HG02623 (cell line): ENCODE results near the gene VCAM1.
"Not testable (repeated sequence)": the region's sequence is repeated elsewhere in the genome, so short reads cannot be mapped to it uniquely, and the experiment has no call there.

Experiments used
- ATAC-seq: cut with Tn5 transposase; IDR thresholded peaks from one replicate; pipeline ENCODE4 v1.9.1; 2021; ENCODE audit warnings: moderate library complexity; ENCODE audit not compliant: unreplicated experiment

Gene VCAM1, protein sequence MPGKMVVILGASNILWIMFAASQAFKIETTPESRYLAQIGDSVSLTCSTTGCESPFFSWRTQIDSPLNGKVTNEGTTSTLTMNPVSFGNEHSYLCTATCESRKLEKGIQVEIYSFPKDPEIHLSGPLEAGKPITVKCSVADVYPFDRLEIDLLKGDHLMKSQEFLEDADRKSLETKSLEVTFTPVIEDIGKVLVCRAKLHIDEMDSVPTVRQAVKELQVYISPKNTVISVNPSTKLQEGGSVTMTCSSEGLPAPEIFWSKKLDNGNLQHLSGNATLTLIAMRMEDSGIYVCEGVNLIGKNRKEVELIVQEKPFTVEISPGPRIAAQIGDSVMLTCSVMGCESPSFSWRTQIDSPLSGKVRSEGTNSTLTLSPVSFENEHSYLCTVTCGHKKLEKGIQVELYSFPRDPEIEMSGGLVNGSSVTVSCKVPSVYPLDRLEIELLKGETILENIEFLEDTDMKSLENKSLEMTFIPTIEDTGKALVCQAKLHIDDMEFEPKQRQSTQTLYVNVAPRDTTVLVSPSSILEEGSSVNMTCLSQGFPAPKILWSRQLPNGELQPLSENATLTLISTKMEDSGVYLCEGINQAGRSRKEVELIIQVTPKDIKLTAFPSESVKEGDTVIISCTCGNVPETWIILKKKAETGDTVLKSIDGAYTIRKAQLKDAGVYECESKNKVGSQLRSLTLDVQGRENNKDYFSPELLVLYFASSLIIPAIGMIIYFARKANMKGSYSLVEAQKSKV

DNA sequence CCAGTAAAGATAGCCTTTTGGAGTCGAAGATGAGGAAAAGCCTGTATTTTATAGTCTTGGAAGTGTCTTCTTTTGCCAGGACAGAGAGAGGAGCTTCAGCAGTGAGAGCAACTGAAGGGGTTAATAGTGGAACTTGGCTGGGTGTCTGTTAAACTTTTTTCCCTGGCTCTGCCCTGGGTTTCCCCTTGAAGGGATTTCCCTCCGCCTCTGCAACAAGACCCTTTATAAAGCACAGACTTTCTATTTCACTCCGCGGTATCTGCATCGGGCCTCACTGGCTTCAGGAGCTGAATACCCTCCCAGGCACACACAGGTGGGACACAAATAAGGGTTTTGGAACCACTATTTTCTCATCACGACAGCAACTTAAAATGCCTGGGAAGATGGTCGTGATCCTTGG, at the start of gene VCAM1:
Gene VCAM1 (plus strand): TSS at position 253 of the 400 bp plus-strand sequence. CDS start 119 bp downstream, at position 372.
- no peak for ATAC-seq

DNA sequence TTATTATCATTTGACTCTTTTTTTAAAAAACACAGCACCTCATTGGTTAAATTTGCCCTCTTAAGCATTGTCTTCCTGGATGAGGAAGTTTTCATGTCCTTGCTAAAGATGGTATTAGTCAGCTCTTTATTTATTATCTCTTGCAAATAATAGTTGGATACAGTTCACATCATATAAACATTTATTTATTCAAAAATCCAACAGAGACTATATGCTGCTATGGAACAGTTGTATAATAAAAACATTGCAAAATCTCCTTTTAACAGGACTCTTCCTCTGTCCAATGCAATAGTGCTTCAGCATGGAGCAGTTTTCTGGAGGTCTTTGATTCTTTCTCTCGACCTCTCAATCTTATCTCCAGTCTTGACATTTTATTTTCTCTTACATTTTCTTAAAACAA, 49.5 kb upstream of the VCAM1 start:
- ATAC-seq, result no peak

DNA sequence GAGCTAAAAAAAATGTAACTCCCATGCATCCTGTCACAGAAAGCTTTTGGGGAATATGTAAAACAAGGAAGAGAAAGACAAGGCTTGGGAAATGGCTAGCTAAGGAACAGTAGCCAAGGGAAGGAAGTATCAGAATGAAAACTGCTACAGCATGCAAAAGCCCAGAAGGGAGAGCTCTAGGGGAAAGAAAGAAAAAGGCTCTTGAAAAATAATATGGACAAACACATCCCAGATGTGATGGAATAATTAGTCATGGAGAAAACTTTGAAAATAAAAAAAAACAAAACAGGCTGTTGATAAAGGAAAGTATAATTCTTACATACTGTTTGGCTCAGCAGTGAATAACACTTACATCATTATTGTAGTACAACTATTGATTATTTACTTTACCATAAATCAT, 47.9 kb upstream of the VCAM1 start:
- no peak for ATAC-seq

DNA sequence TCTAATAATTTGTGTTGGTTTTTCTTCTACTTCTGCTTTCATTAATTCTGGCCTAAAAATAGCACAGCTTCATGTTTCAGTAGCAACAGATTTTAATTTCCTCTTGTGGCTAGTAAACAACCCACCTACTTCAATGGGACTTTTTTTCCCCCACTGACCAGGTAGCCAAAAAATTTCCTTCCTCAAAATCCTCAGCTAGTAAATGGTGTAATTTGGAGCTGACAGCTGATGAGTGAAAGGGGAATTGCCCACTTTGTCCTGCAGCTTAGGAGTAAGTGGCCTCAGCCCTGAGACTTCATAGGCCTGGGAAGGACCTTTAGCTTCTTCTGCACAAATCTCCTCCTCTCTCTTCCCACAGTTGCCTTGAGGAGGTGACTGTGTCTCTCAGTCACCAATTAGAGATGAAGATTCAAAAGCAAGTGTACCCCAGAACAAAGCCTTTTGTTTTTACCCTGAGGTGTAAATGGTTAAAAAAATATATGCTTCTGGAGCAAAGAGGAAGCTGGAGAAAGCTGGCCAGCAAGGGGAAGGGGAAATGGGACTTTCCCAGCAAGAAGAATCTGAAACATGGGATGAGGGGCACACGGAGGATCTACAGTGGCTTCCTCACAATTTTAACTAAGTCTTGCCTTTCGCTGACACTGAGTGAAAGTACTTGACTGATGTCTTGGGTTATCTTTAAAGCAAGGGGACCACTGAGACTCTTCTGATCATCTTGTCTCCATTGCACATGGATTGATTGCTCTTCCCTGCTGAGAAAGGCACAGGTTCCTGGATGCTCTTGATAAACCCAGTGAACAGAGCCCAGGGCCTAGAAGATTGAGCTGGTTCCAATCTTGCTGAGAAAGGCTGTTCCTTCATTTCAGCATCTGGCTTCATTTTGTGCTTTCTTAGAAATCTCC, 35.8 kb upstream of the VCAM1 start:
- no peak for ATAC-seq

DNA sequence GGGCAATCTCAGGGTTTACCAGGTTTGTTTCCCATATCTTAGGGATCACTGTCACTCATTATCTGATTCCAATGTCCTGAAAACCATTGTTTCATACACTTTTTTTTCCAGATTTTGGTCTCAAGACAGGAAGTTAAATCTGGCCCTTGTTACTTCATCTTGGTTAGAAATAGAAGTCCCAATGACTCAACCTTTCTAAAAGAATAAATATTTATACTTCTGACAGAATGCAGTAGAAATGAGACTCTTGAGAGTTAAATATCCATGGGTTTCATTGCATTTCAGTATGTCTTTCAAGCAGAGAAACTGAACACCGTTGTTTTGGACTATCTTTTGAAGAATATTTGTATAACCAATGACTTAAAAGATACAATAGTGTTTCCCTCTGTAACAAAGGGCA, 19.8 kb upstream of the VCAM1 start:
- no peak for ATAC-seq

DNA sequence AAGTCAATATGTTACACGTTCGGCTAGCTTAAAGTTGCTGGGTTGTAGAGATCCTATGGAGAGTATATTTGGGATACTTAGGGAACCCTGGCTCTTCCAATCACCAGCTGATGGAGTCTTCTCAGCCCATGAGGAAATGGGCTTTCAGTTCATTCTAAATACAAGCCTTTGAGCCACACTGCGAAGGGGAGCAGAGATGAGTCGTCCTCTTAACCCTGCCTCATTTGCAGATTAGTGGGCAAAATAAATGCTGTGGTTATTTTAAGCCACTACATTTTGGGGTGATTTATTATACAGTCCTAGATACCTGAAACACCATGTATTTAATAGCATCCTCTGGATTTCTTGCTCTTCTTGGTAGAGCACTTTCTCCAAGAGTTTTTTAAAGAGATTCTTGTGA, 19.0 kb upstream of the VCAM1 start:
- ATAC-seq, result no peak

DNA sequence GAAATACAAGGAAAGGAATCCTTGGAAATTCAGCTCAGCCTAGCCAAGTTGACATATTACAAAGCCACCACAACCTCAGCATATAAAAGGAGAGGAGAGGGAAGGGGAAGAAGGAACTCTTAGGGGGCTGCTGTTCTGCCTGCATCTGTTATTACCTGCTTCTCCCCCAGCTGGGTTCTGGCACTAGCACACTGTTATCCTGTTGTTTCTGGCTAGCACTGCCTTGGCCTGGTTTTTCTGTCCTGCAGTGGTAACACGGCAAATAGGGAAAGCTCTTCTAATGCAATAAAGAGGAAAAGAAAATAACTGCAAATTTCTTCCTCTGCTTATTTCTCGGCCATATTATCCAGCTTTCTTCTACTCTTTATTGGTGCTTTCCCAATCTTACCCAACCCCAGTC, 16.5 kb upstream of the VCAM1 start:
- no peak for ATAC-seq

DNA sequence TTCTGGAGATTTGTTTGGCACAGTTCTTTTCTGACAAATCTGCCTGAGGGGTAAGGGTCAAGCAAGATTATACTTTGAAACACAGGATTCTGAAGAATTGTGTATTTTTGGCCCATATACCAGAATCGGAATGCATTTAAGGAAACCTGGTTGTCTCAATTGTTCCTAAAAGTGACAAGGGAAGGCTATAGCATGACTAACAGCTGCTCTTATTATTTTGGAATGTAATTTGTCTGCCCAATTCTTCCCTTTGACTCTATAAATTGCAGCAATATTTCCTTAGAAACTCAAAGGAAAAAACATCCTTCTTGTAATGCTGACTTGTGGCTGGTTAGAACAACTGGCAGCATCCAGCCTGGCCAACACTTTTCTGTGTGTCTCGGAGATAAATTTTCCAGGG, 15.8 kb upstream of the VCAM1 start:
- no peak for ATAC-seq

DNA sequence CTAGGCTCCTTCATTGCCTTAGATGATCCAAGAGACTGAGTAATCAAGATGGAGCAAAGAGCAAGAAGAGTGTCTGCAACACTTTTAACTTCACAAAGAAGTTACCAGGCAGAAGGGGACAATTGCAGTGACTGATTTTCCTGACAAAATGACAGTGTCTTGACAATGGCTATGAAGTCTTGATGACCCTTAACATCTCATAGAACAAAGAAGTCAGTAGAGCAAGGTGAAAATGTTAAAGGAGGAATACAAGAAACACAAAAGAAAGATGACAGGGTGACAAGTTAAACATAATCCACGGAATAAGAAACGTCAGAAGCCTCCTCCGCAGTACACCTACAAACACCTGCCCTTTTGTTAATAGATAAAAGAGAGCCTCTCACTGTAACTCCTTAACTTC, 15.1 kb upstream of the VCAM1 start:
- ATAC-seq, result no peak

DNA sequence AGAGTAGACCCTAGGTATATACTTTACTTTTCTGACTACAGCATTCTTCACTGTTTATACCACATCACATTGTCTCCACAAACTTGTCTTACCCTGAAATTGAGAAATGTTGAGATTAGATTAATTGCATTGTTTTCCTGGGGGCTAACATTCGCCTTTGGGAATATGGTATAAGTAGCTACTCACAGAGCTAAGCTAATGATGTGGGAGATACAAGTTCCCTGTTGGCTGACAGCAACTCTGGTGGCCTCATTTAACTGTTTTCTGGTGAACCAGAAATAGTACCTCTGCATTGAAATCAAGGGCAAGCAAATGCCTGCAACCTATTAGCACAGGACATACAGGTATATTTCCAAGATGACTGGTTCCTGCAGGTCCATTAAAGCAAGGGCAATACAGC, 13.2 kb upstream of the VCAM1 start:
- no peak for ATAC-seq

DNA sequence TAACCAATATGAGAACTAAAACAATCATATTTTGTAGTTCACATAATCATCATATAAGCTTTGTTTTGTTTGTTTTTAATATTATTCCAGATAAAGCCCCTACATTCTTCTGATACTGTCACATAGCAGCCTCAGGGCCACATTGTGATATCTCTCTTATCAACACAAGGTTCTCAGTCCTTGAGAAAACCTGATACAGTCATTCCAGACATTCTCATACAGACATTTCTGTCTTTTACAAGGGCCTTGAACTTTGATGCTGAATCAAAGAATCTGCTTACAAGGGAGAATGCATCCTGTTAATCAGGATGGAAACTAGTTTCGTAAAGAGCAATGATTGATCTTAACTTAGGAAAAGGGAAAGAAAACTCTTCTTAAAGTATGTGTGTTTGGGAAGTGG, 12.7 kb upstream of the VCAM1 start:
- ATAC-seq, result no peak

DNA sequence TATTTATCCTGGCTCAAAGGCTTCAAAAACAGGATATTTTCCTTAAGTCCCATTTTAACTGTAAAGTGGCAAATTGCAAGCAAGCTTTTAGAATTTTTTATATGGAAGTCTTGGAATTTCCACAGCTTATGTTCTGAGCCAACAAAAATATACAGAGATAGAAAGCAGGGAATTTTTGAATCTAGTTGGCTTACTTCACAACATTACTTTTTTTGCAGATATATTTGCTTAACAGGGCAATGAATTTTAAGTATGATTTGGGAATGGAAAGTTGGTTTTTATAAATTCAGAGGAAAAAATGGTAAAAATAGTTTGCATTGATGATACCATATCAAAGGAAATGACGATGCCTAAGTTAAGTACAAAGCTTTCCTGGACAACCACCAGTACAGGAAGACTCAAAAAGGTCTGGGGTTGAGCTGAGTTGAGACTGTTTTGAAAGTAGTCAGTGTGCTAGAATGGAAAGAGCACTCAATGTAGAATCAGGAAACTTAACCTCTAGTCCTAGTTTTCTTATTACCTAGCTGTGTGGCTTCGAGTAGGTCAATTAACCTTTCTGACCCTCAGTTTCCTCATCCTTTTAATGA, 11.0 kb upstream of the VCAM1 start:
- ATAC-seq, result no peak

DNA sequence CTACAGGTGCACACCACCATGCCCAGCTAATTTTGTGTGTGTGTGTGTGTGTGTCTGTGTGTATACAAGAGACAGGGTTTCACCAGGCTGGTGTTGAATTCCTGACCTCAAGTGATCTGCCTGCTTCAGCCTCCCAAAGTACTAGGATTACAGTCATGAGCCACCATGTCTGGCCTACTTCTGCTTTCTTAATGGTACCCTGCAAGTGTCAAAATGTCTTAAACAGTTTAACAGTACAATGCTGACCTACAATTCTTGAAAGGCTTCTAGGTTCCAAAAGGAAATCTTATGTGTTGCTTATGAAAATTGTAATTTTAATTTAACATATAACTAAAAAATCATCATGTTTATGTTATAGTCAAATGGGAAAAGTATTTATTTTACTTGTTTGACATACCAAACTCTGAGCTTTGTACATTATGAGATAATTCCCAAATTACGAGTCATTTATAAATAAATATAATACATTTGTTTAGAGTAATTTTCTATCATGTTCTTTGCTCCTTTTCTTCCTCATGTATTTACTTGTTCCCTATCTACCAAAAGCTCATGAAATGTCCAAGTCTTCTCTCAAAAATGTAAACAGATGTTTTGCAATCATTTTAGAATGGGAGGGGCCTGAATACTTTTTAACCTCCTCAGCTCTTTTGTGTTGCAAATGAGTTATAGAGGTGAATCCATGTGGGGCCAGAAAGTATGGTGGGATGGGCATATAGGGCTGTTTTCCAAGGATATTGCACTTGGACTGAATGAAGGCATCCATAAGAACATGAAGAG, 8.4 kb upstream of the VCAM1 start:
- no peak for ATAC-seq

DNA sequence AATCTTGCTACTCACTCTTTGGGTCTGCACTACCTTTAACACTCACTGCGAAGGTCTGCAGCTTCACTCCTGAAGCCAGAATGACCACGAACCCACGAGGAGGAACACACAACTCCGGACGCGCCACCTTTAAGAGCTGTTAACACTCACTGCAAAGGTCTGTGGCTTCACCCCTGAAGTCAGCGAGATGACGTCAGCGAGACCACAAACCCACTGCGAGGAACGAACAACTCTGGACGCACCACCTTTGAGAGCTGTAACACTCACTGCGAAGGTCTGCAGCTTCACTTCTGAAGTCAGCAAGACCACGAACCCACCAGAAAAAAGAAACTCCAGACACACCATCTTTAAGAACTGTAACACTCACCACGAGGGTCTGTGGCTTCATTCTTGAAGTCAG, 6.5 kb upstream of the VCAM1 start:
- ATAC-seq, result not testable (repeated sequence)

DNA sequence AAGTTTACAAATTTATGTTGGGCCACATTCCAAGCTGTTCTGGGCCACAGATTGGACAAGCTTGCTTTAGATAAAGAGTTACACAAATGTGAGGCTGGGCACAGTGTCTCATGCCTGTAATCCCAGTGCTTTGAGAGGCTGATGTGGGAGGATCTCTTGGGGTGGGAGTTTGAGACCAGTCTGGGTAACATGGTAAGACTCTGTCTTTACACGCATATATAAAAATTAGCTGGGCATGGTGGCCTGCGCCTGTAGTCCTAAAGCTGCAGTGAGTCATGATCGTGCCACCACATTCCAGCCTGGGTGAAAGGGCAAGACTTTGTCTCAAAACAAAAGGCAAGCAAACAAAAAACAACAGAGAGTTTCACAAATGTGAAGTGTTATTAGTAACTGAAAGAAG, 5.9 kb upstream of the VCAM1 start:
- ATAC-seq, result no peak

DNA sequence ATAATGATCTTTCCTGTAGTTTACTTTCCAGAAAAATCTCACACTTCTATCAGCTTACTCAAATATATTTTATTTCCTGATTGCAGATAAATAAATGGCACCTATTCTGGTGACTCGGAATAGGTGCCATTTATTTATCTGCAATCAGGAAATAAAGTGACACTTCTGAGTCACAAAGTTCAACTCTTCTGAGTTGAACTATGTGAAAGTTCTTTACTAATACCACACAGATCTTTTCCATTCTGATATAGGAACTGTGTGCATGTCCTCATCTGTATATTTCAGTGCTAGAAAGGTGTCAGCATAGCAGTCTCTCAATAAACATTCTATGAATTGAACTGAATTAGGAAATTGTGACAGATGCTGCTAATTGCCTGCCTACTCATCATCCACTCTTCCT, 4.9 kb upstream of the VCAM1 start:
- ATAC-seq, result no peak

DNA sequence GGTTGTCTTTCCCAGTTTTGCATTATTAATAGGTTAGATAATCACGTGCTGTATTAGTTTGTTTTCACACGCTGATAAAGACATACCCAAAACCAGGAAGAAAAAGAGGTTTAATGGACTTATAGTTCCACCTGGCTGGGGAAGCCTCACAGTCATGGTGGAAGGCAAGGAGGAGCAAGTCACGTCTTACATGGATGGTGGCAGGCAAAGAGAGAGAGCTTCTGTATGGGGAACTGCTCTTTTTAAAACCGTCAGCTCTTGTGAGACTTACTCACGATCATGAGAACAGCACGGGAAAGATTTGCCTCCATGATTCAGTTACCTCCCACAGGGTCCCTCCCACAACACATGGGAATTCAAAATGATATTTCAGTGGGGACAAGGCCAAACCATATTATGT, 2.3 kb upstream of the VCAM1 start:
- no peak for ATAC-seq

DNA sequence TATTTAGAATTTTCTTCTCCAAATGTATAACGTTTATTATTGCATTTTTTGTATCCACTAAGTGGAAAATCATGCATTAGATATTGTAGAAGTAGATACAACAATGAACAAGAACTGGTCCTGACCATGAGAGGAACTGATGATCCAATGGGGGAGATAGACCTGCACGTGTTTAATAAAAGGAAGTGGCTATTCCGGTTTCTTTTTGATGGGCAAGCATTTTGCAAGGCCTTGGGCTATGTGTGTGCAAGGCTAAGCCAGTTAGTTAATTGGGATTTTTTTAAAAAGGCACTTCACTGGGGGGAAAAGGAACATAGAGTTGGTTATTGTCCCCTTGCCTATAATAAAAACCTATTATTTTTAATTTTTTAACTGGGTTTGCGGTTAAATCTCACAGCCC, 961 bp upstream of the VCAM1 start:
- ATAC-seq, result no peak

DNA sequence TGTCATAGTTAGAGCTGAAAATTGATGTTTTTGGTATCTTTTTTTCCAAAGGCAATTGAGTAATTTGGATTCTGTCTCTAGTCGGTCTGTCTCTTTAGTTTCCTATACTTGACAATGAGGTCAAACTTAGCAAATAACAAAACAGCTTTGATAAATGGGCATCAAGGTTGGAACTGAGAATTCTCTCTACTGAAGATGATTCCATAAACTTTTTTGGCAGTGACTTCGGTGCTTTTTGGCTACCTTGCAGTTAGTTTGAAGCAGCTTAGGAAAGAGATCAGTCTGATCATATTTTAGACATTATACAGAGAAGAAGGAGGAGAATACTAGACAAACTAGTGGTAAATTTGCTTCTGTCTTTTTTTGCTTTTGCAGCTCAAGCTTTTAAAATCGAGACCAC, 559 bp downstream of the VCAM1 start:
- ATAC-seq, result no peak

DNA sequence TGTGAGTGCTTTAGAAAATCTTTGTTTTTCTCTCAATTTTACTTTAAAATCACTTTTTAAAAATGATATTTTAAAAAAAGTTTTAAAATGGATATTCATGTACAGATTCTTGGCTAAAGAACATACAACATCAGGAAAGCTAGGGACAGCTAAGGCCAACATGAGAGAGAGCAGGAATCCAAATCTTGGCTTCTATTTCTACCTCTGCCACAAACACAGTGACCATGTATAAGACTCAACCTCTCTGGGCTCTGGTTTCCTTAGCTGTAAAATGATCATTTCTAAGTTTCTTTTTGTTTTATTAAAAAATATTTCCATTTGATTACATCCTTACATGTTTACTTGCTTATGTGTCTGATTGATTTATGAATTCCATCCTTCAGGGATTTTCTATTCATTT, 1.2 kb downstream of the VCAM1 start:
- ATAC-seq, result no peak
